ENCODE data around the gene AFG3L2. TPM values are rescaled to one million over a fixed set of nuclear protein-coding genes. Genes with fewer than 3 reads are reported as not detected.
A peak's percentile ranks its signal among the peaks of the same experiment; 100 is the strongest.
"Not testable (repeated sequence)": the region's sequence is repeated elsewhere in the genome, so short reads cannot be mapped to it uniquely, and the experiment has no call there.

Gene AFG3L2
- total RNA-seq, result 61.8 and 65.1 TPM in 2 replicates

DNA sequence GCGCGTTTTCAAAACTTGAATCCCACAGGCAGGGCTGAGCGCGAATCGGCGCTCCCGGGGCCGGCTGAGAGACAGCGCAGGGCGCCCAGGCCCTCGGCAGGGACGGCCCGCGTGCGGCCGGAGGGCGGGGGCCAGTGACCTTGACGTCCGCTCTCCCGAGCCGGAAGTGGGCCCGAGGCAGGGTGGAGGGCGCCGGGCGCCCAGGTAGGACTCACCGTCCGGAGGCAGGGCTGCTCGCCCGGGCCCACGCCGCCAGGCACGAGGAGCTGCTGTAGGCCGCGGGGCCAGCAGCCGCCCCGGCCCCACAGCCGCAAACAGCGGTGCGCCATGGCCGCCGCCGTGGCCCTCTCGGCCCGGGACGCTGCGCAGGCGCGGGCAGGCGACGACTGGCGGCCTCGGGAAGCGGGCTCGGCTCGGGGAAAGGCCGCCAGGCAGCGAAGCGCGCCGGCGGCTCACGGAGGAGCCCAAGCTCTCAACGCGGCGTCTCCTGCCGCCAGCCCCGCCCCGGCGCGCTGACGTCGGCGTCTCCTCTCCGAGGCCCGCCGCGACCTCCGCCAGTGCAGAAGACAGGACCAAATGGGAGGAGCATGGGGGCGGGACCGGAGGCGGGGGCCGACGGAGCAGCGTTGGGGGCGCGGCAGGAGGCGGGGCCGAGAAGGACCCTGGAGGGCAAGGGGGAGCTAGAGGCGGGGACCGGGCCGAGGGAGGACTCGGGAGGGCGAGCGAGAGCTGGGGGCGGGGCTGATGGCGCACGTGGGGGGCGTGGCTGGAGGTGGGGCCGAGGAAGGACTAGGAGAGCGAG lies at the start of gene AFG3L2:
Gene AFG3L2 (minus strand): TSS at position 474 of the 802 bp plus-strand sequence. CDS start 145 bp downstream, at position 329.
- H3K4me3 Mint-ChIP-seq (ENCODE audit: low read depth), result peak within 1 kb of the TSS; percentile 91
- peak; percentile 100 for DNase-seq (ENCODE audit: low spot score)
- peaks cover 37% of the 10 kb centered on the region for H3K4me1 Mint-ChIP-seq (ENCODE audit: low read depth)
- no peaks in the 10 kb centered on the region for H3K9me3 Mint-ChIP-seq
- H3K27me3 Mint-ChIP-seq (ENCODE audit: low read depth), result peaks cover 9% of the 10 kb centered on the region
- peak within 1 kb of the TSS; percentile 90 for H3K27ac Mint-ChIP-seq
- peaks cover 16% of the 10 kb centered on the region for H3K36me3 Mint-ChIP-seq (ENCODE audit: low read depth)
- intact Hi-C loops (cut with micrococcal nuclease), result loop anchor here (1.0 to 5.0 kb wide), 7 partner anchors 30 to 614 kb away; partner anchors contain the start of genes CEP192, IMPA2, PRELID3A and PSMG2

- no peak overlapping the region for H3K27ac Mint-ChIP-seq
- no peaks in the 10 kb centered on the region for H3K9me3 Mint-ChIP-seq
- no peaks in the 10 kb centered on the region for H3K27me3 Mint-ChIP-seq (ENCODE audit: low read depth)
- H3K4me3 Mint-ChIP-seq (ENCODE audit: low read depth), result no peak overlapping the region
- intact Hi-C loops (cut with micrococcal nuclease), result no loop called here
- peaks cover 5% of the 10 kb centered on the region for H3K36me3 Mint-ChIP-seq (ENCODE audit: low read depth)
- no peak for DNase-seq (ENCODE audit: low spot score)
- peaks cover 3% of the 10 kb centered on the region for H3K4me1 Mint-ChIP-seq (ENCODE audit: low read depth)
Observed at GRCh38 chr18:12424252-12424651, 47.2 kb upstream of the AFG3L2 start.

- intact Hi-C loops (cut with micrococcal nuclease), result no loop called here
- H3K4me3 Mint-ChIP-seq (ENCODE audit: low read depth), result no peak overlapping the region
- no peak overlapping the region for H3K27ac Mint-ChIP-seq
- no peaks in the 10 kb centered on the region for H3K27me3 Mint-ChIP-seq (ENCODE audit: low read depth)
- DNase-seq (ENCODE audit: low spot score), result no peak
- peaks cover 5% of the 10 kb centered on the region for H3K36me3 Mint-ChIP-seq (ENCODE audit: low read depth)
- H3K9me3 Mint-ChIP-seq, result no peaks in the 10 kb centered on the region
- peaks cover 3% of the 10 kb centered on the region for H3K4me1 Mint-ChIP-seq (ENCODE audit: low read depth)
Observed at GRCh38 chr18:12423820-12424219, 46.8 kb upstream of the AFG3L2 start.

GRCh38 chr18:12423393-12423792 lies 46.4 kb upstream of the AFG3L2 start:
- Mint-ChIP-seq H3K27ac (no peak overlapping the region), H3K4me3 (ENCODE audit: low read depth) (no peak overlapping the region)
- intact Hi-C loops (cut with micrococcal nuclease), result no loop called here

GRCh38 chr18:12422936-12423335 lies 45.9 kb upstream of the AFG3L2 start:
- DNase-seq (ENCODE audit: low spot score), result no peak
- intact Hi-C loops (cut with micrococcal nuclease), result no loop called here
- H3K27ac Mint-ChIP-seq, result no peak overlapping the region
- H3K27me3 Mint-ChIP-seq (ENCODE audit: low read depth), result no peaks in the 10 kb centered on the region
- H3K9me3 Mint-ChIP-seq, result no peaks in the 10 kb centered on the region
- H3K36me3 Mint-ChIP-seq (ENCODE audit: low read depth), result no peaks in the 10 kb centered on the region
- H3K4me1 Mint-ChIP-seq (ENCODE audit: low read depth), result peaks cover 5% of the 10 kb centered on the region
- no peak overlapping the region for H3K4me3 Mint-ChIP-seq (ENCODE audit: low read depth)

More at GRCh38 chr18:12423393-12423792, 46.4 kb upstream of the AFG3L2 start:
- peaks cover under 1% of the 10 kb centered on the region for H3K36me3 Mint-ChIP-seq (ENCODE audit: low read depth)
- peaks cover 4% of the 10 kb centered on the region for H3K4me1 Mint-ChIP-seq (ENCODE audit: low read depth)
- H3K9me3 Mint-ChIP-seq, result no peaks in the 10 kb centered on the region
- no peak for DNase-seq (ENCODE audit: low spot score)
- no peaks in the 10 kb centered on the region for H3K27me3 Mint-ChIP-seq (ENCODE audit: low read depth)

DNA sequence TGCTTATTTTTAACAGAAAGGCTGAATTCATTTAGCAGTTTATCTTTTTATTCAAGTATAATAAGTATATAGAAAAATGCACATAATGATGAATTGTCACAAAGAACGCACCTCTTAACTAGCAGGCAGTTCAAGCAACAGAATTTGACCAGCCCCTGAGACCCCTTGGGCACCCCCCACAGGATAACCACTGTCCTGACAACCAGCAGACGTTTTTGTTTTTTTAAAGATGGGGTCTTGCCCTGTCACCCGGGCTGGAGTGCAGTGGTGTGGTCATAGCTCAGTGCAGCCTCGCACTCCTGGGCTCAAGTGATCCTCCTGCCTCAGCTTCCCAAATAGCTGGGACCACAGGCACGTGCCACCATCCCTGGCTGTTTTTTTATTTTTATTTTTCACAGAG lies 44.7 kb upstream of the AFG3L2 start:
- Mint-ChIP-seq H3K9me3 (no peaks in the 10 kb centered on the region), H3K36me3 (ENCODE audit: low read depth) (no peaks in the 10 kb centered on the region), H3K27me3 (ENCODE audit: low read depth) (no peaks in the 10 kb centered on the region), H3K4me3 (ENCODE audit: low read depth) (no peak overlapping the region), H3K4me1 (ENCODE audit: low read depth) (peaks cover 5% of the 10 kb centered on the region), H3K27ac (no peak overlapping the region)
- no peak for DNase-seq (ENCODE audit: low spot score)
- intact Hi-C loops (cut with micrococcal nuclease), result loop anchor here (2.0 kb wide), 1 partner anchor 15 kb away; the partner anchor contains the start of gene PRELID3A

DNA sequence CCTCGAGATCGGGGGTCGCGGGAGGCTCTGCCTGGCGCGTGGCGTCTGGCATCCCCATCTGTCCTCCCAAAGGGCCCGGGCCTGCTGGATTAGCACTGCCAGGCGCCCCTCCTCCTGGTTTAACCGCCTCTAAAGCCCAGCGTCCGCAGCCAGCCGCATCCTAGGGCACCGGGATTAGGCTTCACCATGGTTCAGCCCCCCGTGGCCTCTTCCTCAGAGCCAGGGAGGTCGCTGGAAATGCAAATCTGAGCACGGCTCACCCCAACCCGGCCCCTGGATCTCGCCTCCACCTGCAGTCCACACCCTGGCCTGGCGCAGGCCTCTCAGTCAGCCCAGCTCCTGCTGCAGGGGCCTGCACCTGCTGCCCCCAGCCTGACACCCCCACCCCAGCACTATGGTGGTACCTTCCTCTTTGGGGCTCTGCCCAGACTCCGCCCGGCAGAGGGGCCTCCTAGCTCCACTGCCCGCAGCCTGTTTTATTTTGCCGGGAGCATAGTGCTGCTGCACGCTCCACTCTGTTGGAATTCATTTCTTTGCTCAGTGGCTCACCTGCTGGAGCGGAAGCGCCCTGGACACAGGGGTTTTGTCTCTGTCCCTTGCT lies 43.9 kb upstream of the AFG3L2 start:
- H3K36me3 Mint-ChIP-seq (ENCODE audit: low read depth), result no peaks in the 10 kb centered on the region
- H3K27ac Mint-ChIP-seq, result peak overlapping the region; percentile 14
- H3K4me1 Mint-ChIP-seq (ENCODE audit: low read depth), result peaks cover 2% of the 10 kb centered on the region
- H3K27me3 Mint-ChIP-seq (ENCODE audit: low read depth), result no peaks in the 10 kb centered on the region
- DNase-seq (ENCODE audit: low spot score), result no peak
- H3K4me3 Mint-ChIP-seq (ENCODE audit: low read depth), result peak overlapping the region; percentile 72
- intact Hi-C loops (cut with micrococcal nuclease), result loop anchor here (2.0 kb wide), 1 partner anchor 14 kb away; the partner anchor contains the start of gene PRELID3A
- H3K9me3 Mint-ChIP-seq, result no peaks in the 10 kb centered on the region

DNA sequence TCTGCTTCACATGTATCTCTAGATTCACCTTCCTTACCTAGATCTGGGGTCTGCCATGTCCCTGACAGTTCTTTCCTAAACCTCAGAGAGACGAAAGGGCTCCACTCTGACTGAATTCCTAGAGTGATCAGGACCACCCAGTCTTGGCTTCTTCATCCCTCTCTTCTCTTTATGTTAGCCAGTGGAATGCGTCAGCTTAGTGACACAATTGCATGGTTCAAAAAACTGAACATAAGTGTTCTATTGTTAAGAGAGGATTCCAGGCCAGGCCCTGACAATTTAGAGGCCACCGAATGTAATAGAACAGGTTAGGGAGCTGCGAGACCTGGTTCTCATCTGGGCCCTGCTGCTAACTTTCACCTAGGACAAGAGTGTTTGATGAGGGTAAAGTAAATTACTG lies 40.7 kb upstream of the AFG3L2 start:
- no peak for DNase-seq (ENCODE audit: low spot score)
- intact Hi-C loops (cut with micrococcal nuclease), result no loop called here

DNA sequence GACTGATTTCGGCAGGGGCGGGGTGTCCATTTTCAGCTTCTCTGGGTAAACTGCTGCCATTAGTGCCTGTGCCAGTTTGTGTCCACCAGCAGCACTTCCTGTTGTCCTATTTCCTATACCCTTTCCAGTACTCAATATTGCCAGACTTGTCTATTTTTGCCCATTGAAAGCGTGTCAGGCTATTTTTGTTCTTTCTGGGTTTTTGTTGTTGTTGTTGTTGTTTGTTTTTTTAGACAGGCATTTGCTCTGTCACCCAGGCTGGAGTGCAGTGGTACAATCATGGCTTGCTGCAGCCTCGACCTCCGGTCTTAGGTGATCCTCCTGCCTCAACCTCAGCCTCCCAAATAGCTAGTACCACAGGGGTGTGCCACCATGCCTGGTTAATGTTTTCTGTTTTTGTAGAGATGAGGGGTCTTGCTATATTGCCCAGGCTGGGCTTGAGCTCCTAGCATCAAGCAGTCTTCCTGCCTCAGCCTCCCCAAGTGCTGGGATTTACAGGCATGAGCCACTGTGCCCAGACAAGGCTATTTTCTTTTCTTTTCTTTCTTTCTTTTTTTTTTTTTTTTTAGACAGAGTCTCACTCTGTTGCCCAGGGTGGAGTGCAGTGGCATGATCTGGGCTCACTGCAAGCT lies 39.2 kb upstream of the AFG3L2 start:
- no peak for DNase-seq (ENCODE audit: low spot score)
- Mint-ChIP-seq H3K27ac (no peak overlapping the region), H3K36me3 (ENCODE audit: low read depth) (no peaks in the 10 kb centered on the region), H3K4me1 (ENCODE audit: low read depth) (peaks cover 2% of the 10 kb centered on the region), H3K9me3 (no peaks in the 10 kb centered on the region), H3K4me3 (ENCODE audit: low read depth) (no peak overlapping the region), H3K27me3 (ENCODE audit: low read depth) (no peaks in the 10 kb centered on the region)
- intact Hi-C loops (cut with micrococcal nuclease), result no loop called here

More for the DNA sequence above, 40.7 kb upstream of the AFG3L2 start:
- Mint-ChIP-seq H3K4me1 (ENCODE audit: low read depth) (peaks cover 2% of the 10 kb centered on the region), H3K27ac (no peak overlapping the region), H3K4me3 (ENCODE audit: low read depth) (no peak overlapping the region), H3K36me3 (ENCODE audit: low read depth) (no peaks in the 10 kb centered on the region), H3K27me3 (ENCODE audit: low read depth) (no peaks in the 10 kb centered on the region), H3K9me3 (no peaks in the 10 kb centered on the region)

- H3K27ac Mint-ChIP-seq, result no peak overlapping the region
- no peak for DNase-seq (ENCODE audit: low spot score)
- H3K4me3 Mint-ChIP-seq (ENCODE audit: low read depth), result no peak overlapping the region
- H3K9me3 Mint-ChIP-seq, result no peaks in the 10 kb centered on the region
- peaks cover 14% of the 10 kb centered on the region for H3K4me1 Mint-ChIP-seq (ENCODE audit: low read depth)
- intact Hi-C loops (cut with micrococcal nuclease), result no loop called here
- no peaks in the 10 kb centered on the region for H3K36me3 Mint-ChIP-seq (ENCODE audit: low read depth)
- peaks cover 8% of the 10 kb centered on the region for H3K27me3 Mint-ChIP-seq (ENCODE audit: low read depth)
Observed at GRCh38 chr18:12411456-12411855, 34.4 kb upstream of the AFG3L2 start.

- H3K4me3 Mint-ChIP-seq (ENCODE audit: low read depth); H3K36me3 Mint-ChIP-seq (ENCODE audit: low read depth); H3K27ac Mint-ChIP-seq; H3K9me3 Mint-ChIP-seq; DNase-seq (ENCODE audit: low spot score); intact Hi-C loops (cut with micrococcal nuclease): not testable (repeated sequence)
- Mint-ChIP-seq H3K27me3 (ENCODE audit: low read depth) (peaks cover 14% of the 10 kb centered on the region), H3K4me1 (ENCODE audit: low read depth) (peaks cover 20% of the 10 kb centered on the region)
Observed at GRCh38 chr18:12410747-12411146, 33.7 kb upstream of the AFG3L2 start.

GRCh38 chr18:12410081-12410481 lies 33.1 kb upstream of the AFG3L2 start:
- intact Hi-C loops (cut with micrococcal nuclease), result no loop called here
- H3K27ac Mint-ChIP-seq, result no peak overlapping the region
- peaks cover 22% of the 10 kb centered on the region for H3K4me1 Mint-ChIP-seq (ENCODE audit: low read depth)
- no peaks in the 10 kb centered on the region for H3K36me3 Mint-ChIP-seq (ENCODE audit: low read depth)
- no peaks in the 10 kb centered on the region for H3K9me3 Mint-ChIP-seq
- no peak for DNase-seq (ENCODE audit: low spot score)
- no peak overlapping the region for H3K4me3 Mint-ChIP-seq (ENCODE audit: low read depth)
- H3K27me3 Mint-ChIP-seq (ENCODE audit: low read depth), result peaks cover 20% of the 10 kb centered on the region
